Measurements from ENCODE around the gene TTC33. TPM values are rescaled to one million over a fixed set of nuclear protein-coding genes. Genes with fewer than 3 reads are reported as not detected.

Gene TTC33
- polyA plus RNA-seq, 1 donor from 2014 or later = 73.5 TPM

DNA sequence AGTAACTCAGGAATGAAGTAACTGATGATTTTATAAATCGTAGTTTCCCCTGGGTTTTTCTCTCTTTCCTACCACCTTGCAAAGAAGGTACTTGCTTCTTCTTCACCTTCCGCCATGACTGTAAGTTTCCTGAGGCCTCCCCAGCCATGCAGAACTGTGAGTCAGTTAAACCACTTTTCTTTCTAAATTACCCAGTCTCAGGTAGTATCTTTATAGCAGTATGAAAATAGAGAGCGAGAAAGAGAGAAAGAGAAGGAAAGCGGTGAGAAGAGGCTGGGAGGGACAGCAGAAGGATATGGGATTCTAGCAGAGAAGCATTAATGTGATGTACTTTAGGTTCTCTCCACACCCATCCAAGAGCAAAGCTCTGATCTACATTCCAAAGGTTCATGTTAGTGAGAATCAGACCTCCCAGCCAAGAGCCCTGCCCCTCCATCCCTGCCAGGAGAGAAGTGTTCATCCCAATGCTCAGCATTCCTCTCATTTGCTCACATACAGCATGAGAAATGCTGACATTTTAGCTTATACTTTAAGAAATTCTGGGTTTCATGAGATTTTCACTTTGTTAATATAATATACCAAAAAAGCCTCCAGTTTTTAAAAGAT is 261.0 kb downstream of the TTC33 start:
- H3K79me2 ChIP-seq (replicated peaks; ENCODE audit: insufficient read depth, low read length) = no peaks in the 10 kb centered on the region
- H4K20me1 ChIP-seq (ENCODE audit: insufficient read depth) = no peaks in the 10 kb centered on the region
- TF ChIP-seq, protein P1, sequence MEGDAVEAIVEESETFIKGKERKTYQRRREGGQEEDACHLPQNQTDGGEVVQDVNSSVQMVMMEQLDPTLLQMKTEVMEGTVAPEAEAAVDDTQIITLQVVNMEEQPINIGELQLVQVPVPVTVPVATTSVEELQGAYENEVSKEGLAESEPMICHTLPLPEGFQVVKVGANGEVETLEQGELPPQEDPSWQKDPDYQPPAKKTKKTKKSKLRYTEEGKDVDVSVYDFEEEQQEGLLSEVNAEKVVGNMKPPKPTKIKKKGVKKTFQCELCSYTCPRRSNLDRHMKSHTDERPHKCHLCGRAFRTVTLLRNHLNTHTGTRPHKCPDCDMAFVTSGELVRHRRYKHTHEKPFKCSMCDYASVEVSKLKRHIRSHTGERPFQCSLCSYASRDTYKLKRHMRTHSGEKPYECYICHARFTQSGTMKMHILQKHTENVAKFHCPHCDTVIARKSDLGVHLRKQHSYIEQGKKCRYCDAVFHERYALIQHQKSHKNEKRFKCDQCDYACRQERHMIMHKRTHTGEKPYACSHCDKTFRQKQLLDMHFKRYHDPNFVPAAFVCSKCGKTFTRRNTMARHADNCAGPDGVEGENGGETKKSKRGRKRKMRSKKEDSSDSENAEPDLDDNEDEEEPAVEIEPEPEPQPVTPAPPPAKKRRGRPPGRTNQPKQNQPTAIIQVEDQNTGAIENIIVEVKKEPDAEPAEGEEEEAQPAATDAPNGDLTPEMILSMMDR (IDR thresholded peaks at IDR 0.05; ENCODE audit: poor library complexity, severe bottlenecking) = no peak
- TF ChIP-seq MXI1 (conservative IDR thresholded peaks at IDR 0.05; ENCODE audit: poor library complexity, severe bottlenecking) (no peak), POLR2AphosphoS5 (IDR thresholded peaks at IDR 0.05) (no peak), EP300 (conservative IDR thresholded peaks at IDR 0.05; ENCODE audit: poor library complexity, severe bottlenecking) (no peak), SMC3 (conservative IDR thresholded peaks at IDR 0.05; ENCODE audit: poor library complexity) (no peak), RAD21 (conservative IDR thresholded peaks at IDR 0.05) (no peak), TAF1 (IDR thresholded peaks at IDR 0.05; ENCODE audit: low read depth) (no peak), EZH2 (IDR thresholded peaks at IDR 0.05; ENCODE audit: borderline replicate concordance, insufficient read depth, low read length, poor library complexity, severe bottlenecking) (no peak)
- TF ChIP-seq, protein P2, sequence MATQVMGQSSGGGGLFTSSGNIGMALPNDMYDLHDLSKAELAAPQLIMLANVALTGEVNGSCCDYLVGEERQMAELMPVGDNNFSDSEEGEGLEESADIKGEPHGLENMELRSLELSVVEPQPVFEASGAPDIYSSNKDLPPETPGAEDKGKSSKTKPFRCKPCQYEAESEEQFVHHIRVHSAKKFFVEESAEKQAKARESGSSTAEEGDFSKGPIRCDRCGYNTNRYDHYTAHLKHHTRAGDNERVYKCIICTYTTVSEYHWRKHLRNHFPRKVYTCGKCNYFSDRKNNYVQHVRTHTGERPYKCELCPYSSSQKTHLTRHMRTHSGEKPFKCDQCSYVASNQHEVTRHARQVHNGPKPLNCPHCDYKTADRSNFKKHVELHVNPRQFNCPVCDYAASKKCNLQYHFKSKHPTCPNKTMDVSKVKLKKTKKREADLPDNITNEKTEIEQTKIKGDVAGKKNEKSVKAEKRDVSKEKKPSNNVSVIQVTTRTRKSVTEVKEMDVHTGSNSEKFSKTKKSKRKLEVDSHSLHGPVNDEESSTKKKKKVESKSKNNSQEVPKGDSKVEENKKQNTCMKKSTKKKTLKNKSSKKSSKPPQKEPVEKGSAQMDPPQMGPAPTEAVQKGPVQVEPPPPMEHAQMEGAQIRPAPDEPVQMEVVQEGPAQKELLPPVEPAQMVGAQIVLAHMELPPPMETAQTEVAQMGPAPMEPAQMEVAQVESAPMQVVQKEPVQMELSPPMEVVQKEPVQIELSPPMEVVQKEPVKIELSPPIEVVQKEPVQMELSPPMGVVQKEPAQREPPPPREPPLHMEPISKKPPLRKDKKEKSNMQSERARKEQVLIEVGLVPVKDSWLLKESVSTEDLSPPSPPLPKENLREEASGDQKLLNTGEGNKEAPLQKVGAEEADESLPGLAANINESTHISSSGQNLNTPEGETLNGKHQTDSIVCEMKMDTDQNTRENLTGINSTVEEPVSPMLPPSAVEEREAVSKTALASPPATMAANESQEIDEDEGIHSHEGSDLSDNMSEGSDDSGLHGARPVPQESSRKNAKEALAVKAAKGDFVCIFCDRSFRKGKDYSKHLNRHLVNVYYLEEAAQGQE (IDR thresholded peaks at IDR 0.05; ENCODE audit: borderline replicate concordance) = no peak
- H3K9me2 ChIP-seq (ENCODE audit: insufficient read depth, low read length) = no peaks in the 10 kb centered on the region
- no peaks in the 10 kb centered on the region for H3K27me3 ChIP-seq (ENCODE audit: insufficient read depth, low read depth, low read length)
- H3F3A ChIP-seq (ENCODE audit: insufficient read depth, low read length, poor library complexity, severe bottlenecking) = no peaks in the 10 kb centered on the region
- no peak overlapping the region for H3K27ac ChIP-seq (ENCODE audit: low read length)
- H3K36me3 ChIP-seq (ENCODE audit: insufficient read depth, low read length) = no peaks in the 10 kb centered on the region
- H3K9ac ChIP-seq (ENCODE audit: low read length) = no peak overlapping the region
- no peak overlapping the region for H3K4me3 ChIP-seq (ENCODE audit: low read length)
- no peak overlapping the region for H2AFZ ChIP-seq (ENCODE audit: low read depth, low read length)
- no peak overlapping the region for H3K4me2 ChIP-seq (ENCODE audit: low read length)
- H3K9me3 ChIP-seq (ENCODE audit: low read length) = no peaks in the 10 kb centered on the region

DNA sequence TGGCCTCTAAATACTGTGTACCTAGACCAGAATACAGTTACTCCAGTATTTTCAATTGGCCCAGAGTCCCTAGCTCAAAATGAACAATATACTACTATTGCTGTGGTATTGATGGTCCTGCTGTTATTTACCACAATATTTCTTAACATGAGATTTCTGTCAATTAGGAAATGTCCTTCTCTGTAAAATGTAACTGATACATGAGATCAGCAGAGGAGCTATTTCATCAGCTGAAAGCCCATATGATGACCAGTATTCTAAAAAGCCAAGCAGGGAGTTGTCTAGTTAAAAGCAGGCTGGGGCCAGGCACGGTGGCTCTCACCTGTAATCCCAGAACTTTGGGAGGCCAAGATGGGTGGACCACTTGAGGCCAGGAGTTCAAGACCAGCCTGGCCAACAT is 263.7 kb downstream of the TTC33 start:
- Histone ChIP-seq H4K20me1 (ENCODE audit: insufficient read depth) (no peaks in the 10 kb centered on the region), H3K9me2 (ENCODE audit: insufficient read depth, low read length) (no peaks in the 10 kb centered on the region), H3K4me2 (ENCODE audit: low read length) (no peak overlapping the region), H3K36me3 (ENCODE audit: insufficient read depth, low read length) (no peaks in the 10 kb centered on the region), H2AFZ (ENCODE audit: low read depth, low read length) (no peak overlapping the region), H3K4me3 (ENCODE audit: low read length) (no peak overlapping the region), H3K9ac (ENCODE audit: low read length) (no peak overlapping the region), H3K79me2 (replicated peaks; ENCODE audit: insufficient read depth, low read length) (no peaks in the 10 kb centered on the region), H3K27me3 (ENCODE audit: insufficient read depth, low read depth, low read length) (no peaks in the 10 kb centered on the region), H3K9me3 (ENCODE audit: low read length) (no peaks in the 10 kb centered on the region), H3K27ac (ENCODE audit: low read length) (no peak overlapping the region), H3F3A (ENCODE audit: insufficient read depth, low read length, poor library complexity, severe bottlenecking) (no peaks in the 10 kb centered on the region)
- no peak for TF ChIP-seq TAF1 (IDR thresholded peaks at IDR 0.05; ENCODE audit: low read depth)
- TF ChIP-seq EZH2 (IDR thresholded peaks at IDR 0.05; ENCODE audit: borderline replicate concordance, insufficient read depth, low read length, poor library complexity, severe bottlenecking) = no peak
- TF ChIP-seq EP300 (conservative IDR thresholded peaks at IDR 0.05; ENCODE audit: poor library complexity, severe bottlenecking) = no peak
- TF ChIP-seq, protein P1 (IDR thresholded peaks at IDR 0.05; ENCODE audit: poor library complexity, severe bottlenecking) = no peak
- no peak for TF ChIP-seq MXI1 (conservative IDR thresholded peaks at IDR 0.05; ENCODE audit: poor library complexity, severe bottlenecking)
- TF ChIP-seq, protein P2 (IDR thresholded peaks at IDR 0.05; ENCODE audit: borderline replicate concordance) = no peak
- no peak for TF ChIP-seq RAD21 (conservative IDR thresholded peaks at IDR 0.05)
- TF ChIP-seq SMC3 (conservative IDR thresholded peaks at IDR 0.05; ENCODE audit: poor library complexity) = no peak

Measured in neural cell (in vitro differentiated cells).